Lung microvascular endothelial cell (primary cell): ENCODE measurements around the gene TP53RK. TPM values are rescaled to one million over a fixed set of nuclear protein-coding genes. Genes with fewer than 3 reads are reported as not detected.

Experiments
- DNase-seq, 2 donors: peaks; one replicate each; pipeline versions ENCODE4 v3.0.0 to v3.0.0-alpha.2; 2010; ENCODE audit warnings: low read depth in 2 of 2
- total RNA-seq: library from RNA; depleted of rRNA; stranded (reverse); fragments of >200 nt; gene quantifications from 2 replicates; pipeline ENCODE4 v1.2.1, GENCODE V29; 2014

The TP53RK gene
- total RNA-seq, 1 donor from 2014 or later = 11.9 TPM

DNA sequence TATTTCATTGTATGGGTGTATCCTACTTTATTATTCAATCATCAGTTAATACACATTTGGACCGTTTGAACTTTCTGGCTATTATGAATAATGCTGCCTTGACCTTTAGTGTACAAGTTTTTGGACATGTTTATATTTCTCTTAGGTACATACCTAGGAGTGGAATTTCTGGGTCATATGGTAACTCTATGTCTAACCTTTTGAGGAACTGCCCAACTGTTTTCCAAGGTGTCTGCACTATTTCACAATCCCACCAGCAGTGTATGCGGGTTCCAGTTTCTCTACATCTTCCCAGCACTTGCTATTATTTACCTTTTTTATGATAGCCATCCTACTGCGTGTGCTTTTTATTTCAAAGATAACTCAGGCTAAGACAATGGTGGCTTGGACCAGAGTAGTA, 23.6 kb downstream of the TP53RK start:
- DNase-seq = no peak

DNA sequence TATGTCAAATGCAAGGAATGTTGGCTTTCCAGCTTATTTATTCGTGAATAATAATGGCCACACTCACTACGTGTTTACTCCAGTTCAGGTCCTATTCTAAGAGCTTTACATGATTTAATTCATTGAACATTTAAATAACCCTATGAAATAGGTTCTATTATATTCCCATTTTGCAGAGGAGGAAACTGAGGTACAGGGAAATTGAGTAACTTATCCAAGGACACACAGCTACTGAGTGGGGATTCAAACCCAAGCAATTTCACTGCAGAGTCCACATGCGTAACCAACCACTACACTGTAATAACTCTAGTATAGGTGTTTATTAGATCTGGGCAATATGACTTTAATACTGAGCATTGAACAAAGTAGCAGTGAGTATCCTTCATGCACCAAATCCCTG, 25.7 kb downstream of the TP53RK start:
- DNase-seq = no peak

DNA sequence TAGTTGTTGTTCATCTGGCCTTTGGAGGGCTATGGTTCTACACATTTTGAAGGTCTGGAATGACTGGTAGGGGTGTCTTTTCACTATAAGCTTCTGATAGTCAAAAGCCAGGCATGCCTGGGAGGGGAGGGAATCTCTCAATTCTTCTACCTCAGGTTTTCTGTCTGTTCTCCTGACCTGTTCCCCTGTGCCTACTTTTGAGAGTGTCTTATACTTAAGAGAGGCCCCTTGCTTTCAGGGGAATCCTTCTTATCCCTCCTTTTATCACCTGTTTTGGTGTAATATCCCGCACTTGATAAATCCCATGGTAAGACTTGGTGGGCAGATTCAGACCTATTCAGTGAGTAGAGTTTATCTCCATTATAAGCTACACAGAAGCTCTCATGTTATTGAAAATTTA, 27.6 kb downstream of the TP53RK start:
- no peak for DNase-seq

DNA sequence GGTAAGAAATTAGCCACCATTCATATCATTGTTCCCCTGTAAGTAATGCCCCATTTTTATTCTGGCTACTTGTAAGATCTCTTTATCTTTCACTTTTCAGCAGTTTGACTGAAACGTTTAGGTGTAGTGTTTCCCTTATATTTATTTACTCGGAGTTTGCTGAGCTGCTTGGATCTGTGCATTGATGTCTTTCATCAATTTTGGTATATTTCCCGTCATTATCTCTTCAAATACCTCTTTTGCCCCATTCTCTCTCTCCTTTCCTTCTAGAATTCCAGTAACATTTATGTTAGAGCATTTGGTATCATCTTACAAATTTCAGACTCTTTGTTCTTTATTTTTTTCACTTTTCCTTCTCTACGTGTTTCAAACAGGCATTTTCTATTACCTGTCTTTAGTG, 28.8 kb downstream of the TP53RK start:
- no peak for DNase-seq

DNA sequence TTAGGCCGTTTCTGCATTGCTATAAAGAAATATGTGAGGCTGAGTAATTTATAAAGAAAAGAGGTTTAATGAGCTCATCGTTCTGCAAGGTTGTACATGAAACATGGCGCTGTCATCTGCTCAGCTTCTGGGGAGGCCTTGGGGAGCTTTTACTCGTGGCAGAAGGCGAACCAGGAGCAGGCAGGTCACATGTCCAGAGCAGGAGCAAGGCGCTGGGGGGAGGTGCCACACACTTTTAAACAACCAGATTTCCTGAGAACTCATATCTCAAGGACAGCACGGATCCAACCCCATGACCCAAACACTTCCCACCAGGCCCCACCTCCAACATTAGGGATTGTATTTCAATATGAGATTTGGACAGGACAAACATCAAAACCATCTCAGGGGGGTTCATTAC, 31.6 kb downstream of the TP53RK start:
- DNase-seq = no peak

DNA sequence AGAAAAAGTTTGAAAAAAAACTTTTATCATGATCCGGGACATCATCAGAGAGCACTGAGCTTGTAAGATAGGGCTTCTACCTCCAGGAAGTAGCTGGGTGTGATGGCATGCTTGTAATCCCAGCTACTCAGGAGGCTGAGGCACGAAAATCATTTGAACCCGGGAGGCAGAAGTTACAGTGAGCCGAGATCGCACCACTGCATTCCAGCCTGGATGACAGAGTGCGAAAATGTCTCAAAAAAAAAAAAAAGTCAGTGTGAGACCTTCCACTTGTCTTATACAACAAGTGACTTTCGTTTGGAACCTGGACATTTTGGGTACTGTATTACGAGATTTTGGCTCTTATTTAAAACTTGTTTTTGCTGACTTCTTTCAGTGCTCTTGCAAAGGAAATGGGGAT, 32.1 kb downstream of the TP53RK start:
- no peak for DNase-seq

DNA sequence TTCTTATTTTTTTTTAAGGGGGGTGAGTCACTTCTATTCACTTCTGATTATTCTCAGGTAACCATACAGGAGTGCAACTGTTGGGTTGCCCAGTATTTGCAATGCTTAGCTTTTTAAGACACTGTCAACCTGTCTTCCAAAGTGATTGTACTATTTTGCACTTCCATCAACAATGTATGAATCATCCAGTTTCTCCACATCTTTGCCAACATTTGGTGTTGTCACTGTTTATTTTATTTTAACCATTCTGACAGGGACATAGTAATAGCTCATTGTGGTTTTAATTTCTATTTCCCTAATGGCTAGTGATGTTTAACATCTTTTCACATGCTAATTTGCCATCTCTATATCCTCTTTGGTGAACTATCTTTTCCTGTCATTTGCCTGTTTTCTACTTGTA, 36.5 kb downstream of the TP53RK start:
- no peak for DNase-seq

DNA sequence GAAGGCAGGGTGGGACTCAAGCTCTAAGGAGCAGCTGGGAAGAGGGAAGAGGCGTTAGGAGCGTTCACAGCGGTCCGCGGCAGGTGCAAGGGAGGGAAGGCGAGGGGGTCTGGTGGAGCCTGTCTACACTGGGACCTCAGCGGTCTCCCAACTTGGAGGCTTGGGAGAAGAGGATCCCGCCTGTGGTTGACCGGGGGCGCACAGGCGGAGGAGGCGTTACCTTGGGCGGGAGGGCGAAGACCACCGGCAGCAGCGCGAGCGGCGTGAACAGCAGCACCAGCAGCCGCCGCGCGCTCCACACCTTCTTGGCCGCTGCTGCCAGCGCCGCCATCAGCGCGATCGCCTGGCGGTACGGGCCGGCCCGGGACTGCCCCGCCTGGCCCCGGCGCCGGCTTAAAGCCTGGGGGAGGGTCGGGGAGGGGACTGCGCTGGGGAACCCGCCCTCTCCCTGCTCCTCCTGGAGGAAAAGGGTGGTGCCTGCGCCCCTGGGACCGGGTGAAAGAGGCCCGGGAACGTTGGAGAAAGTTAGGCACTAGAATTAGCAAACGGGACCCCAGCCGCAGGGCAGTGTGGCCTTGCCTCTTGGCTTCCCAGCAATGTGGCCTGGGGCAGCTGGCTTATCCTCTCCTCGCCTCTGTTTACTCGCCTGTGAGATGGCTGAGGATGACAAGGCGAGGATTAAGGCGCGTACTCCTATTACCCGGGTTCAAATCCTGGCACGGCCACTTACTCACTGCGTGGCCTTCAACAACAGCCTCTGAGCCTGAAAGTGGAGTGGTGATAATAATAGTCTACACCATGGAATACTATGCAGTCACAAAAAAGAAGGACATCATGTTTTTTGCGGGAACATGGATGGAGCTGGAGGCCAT, 37.9 kb downstream of the TP53RK start, which contains the start of gene SLC13A3:
Gene SLC13A3 (minus strand): TSS at position 369 of the 872 bp plus-strand sequence. CDS start 38 bp downstream, at position 331.
- no peak for DNase-seq

DNA sequence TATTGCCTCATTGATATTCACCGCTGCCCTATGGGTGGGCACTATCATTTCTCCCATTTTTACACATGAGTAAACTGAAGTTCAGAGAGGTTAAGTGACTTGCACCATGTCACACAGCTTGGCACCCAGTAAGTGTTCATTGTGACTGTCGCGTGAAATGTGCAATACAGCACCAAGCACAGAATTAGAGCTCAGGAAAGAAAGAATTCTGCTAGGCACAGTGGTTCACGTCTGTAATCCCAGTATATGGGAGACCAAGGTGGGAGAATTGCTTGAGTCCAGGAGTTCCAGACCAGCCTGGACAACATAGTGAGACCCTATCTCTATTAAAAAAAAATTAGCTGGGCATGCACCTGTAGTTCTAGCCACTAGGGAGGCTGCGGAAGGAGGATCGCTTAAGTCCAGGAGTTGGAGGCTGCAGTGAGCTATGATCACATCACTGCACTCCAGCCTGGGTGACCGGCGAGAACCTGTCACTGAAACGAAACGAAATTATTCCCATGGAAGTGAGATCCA, 38.6 kb downstream of the TP53RK start:
- DNase-seq = no peak

DNA sequence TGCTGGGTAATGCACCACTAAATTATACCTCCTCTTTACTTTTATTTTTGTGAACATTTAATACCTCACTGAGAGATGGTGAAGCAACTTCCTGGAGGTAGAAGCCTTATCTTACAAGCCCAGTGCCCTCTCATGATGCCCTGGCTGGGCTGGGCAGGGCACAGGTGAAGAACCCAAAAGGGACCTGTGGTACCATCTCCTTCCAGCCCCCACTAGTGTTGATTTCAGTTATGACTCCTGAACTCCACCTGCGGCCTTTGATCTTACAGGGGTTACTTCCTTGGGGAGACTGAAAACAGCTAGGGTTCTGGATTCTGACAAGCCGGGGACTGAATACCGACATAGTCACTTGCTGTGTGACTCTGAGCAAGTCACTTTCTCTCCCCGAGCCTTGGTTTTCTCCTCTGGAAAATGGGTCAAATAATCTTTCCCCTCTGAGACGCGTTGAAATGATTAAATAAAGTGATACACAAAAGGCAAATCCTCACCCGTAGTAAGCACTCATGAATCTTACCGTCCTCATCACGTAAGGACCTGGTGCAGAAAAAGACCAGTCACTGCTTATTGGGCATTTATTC, 39.2 kb downstream of the TP53RK start:
- no peak for DNase-seq

DNA sequence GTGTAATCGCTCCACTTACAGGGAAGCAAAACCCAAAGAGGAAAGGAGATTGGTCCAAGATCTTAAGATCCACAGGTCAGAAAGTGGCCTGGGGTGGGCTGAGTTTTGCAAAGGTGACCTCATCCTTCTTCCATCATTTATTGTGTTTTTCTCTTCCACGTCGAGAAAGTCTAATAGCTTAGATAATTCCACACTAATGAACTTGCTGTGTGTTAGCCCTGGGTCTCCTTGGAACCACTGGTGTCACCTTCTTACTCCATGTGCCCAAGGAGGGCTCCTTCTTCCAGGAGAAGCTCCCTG, 39.6 kb downstream of the TP53RK start:
- DNase-seq = no peak

DNA sequence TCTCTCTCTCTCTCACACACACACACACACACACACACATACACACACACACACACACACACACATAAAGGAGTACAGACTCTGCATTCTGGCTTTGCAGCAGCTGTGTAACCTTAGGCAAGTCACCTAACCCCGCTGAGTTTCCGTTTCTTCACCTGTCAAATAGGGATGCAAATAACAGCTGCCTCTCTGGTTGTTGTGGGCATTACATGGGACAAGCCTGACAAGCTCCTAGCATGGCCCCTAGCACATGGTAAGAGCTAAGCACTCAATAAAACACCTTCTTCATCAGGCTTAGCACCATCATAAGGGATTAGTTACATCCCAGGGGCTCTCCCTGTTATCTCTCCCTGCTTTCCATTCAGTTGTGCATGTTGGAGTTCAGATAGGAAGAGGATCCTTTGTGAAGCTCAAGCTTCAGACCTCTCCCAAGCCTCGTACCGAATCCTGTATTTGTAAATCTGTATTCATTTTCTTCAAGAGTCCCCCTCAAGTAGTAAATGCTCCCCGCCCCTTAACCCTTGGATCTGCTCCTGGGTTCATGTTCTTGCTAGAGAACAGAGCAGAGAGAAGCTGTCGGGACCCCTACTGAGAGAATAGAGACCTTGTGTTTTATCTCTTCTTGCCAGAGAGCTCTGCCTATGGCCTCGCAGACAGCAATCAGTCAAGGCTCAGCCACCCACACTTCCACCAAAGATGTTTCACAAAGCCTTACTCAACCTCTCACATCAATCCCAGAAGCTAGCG, 40.2 kb downstream of the TP53RK start:
- no peak for DNase-seq

DNA sequence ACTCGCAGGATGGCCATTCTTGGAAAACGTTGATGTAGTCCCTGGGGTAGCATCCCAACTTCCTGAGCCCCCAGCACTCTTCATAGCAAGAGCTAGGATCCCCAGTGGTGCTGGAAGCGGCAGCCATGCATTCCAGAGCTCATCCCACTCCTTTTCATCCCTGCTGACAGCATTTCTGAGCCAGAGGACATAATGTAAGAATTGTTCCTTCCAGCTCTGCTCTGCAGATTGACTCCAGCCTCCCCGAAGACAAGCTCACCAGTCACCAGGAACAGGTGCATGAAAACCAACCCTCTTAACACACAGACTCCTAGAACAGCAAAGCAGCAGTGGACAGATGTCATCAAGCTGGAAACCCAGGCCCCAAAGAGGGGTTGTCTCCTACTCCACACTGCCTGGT, 41.8 kb downstream of the TP53RK start:
- DNase-seq = no peak

DNA sequence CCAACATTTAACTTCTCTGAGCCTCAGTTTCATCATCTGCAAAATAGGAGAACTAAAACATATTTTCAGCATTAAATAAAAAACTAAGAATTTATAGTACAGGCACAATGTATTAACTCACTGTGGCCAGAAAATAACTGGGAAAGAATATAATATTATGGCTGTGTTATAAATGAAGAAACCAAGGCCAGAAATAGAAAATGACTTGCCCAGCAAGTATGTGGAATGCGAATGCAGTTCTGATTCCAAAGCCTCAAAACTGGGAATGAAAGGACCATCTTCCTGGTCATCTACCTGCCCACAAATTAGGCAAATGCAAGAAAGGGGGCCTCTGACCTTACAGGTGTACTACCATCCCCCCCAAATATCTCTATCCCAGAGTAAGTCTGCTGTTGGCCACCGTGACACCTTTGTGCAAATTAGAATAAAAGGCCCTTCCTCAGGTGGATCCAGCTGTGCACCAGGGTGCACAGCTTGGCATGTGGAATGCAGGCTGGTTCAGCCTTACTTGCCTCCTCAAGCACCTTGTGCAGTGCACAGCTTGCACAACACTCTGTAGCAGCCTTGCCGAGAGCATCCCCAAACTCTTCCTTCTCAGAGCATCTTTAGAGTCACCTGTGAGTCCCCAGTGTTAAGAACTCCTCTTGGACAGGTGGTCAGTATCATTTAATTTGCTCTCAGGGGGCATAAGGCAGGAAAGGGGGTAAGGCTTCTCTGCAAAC, 42.4 kb downstream of the TP53RK start:
- no peak for DNase-seq

DNA sequence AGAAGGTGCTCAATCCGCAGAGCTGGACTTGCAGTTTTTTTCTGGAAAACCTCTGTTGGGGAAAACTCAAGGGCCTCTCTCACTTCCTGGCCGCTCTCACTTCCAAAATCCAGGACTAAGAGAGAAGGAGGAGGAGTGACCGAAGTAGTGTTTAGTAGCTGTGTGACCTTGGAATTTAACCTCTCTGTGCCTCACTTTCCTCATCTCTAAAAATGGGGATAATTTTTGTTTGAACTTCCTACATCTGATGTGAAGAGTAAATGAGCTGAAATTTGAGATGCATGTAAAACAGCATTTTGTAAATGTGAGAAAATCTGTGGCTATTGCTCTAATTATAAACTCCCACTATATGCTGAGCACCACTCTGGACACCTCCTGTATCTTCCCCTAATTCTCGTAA, 43.1 kb downstream of the TP53RK start:
- no peak for DNase-seq

DNA sequence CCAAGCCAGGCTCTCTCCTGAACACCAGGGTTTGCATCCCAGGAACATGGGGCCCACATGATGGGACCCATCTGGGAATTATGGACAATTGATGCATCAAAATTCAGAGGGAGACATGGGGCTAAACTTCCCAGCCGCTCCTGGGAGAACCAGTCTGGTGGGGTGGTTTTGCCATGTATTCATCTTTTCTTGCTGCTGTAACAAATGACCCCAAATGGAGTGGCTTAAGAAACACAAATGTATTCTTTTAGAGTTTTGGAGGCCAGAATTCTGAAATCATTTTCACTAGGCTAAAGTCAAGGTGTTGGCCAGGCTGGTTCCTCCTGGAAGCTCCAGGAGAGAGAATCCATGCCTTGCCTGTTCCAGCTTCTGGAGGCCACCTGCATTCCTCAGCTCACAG, 44.5 kb downstream of the TP53RK start:
- DNase-seq = no peak

DNA sequence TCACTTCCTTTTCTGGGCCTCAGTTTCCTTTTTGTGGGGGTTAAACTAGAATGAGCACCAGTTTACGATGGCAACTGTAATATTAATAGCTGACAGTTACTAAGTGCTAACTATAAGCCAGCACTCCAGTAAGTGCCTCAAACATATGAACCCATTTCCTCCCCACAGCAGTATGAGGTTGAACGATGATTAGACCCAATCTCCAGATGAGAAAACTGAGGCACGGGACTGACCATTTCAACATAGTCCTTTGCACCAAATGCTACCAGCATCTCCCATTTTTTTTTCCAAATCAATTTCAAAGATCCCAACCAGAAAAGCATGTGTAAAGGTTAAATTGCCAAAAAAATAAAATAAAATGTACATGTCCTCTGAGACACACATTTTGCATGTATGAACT, 45.1 kb downstream of the TP53RK start:
- no peak for DNase-seq

DNA sequence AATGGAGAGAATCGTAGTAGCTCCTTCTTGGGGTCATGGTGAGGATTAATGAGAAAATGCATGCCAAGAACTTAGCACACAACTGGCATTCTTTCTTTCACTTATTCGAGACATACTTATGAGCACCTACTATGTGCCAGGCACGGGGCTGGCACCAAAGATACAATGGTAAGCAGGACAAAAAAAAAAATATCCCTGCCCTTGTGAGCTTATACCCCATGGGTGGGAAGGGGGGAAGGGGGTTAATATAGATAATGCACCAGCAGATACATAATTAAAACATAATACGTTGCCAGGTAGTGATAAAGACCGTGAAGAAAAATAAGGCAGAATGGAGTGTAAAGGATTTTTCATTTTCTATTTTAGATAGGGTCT, 46.3 kb downstream of the TP53RK start:
- no peak for DNase-seq

DNA sequence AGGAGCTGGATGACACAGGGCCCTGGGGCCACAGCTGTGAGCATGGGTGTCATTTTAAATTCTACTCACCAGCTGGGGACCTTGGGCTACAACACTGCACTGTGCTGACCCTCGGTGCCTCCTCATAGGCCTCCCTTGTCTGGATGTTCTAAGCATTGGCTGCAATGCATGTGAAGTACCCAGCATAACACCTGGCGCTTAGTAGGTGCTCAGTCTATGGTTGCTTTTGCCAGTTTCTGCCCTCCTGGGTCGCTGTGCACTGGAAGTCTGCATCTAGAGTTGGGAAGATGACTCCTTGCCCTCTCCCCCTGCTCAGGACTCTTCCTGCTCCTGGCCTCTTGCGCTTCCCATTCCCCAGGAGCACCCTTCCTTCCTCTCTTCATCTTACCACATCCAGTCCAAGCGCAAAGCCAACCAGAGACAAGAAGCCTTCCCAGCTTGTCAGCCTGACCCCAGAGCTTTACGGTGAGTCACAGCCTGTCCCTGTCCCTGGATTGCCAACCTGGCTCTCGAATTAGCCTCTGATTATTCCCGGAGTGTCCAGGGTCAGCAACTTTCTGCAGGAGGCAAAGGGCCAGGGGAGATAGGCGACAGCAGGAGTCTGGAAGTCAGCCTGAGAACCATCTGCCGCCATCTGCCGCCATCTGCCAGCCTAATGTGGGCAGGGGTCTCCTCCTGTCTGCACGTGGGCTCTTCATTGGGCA, 46.8 kb downstream of the TP53RK start:
- DNase-seq = no peak

DNA sequence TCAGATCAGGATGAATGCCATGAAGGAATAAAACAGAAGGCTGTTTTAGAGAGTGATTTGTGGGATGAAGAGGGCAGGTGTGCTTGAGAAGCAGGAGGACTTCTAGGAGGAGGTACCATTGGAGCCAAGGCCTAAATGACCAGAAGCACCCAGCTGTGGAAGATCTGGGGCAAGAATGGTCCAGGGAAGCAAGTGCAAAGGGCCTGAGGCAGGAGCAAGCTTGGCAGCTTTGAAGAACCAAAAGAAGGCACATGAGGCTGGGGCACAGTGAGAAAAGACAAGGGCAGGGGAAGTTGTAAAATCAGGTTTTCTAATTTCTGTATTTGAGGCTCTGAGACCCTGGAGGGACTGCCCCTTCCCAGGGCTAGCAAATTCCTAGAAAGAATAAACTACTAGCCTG, 47.8 kb downstream of the TP53RK start:
- DNase-seq = no peak
